GM19467 (cell line): ENCODE measurements around the gene BAG1.
A peak's percentile ranks its signal among the peaks of the same experiment; 100 is the strongest.

Experiments used
- ATAC-seq: cut with Tn5 transposase; IDR thresholded peaks from one replicate; pipeline ENCODE4 v1.9.1; 2021; ENCODE audit warnings: mild to moderate bottlenecking, moderate library complexity; ENCODE audit not compliant: unreplicated experiment

The BAG1 gene

DNA sequence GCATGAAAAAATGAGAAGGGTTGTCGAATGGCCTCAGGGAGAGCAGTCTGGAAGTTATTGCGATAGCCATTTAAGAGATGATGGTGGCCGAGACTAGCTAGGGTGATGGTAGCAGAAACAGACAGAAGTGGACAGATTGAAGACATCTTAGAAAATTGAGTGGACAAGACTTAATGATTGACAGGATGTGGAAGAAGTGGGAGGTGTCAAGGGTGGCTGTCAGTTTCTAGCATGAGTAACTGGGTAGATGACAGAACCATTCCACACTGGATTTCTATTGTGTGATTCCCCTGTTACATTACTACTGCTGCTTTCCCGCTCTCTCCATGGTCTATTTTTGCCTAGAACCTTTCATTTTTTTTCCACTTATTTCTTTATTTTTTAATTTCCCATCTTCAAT lies 13.0 kb upstream of the BAG1 start:
- no peak for ATAC-seq

DNA sequence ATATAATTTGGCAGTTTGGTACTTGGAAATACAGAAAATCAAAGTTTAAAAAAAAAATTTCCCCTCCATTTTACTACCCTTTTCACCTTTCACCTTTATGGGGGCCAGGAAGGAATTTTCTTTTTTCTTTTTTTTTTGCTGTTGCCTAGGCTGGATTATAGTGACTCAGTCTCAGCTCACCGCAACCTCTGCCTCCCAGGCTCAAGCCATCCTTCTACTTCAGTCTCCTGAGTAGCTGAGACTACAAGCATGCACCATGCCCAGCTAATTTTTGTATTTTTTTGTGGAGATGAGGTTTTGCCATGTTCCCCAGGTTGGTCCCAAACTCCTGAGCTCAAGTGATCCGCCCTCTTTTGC lies 9.4 kb upstream of the BAG1 start:
- no peak for ATAC-seq

DNA sequence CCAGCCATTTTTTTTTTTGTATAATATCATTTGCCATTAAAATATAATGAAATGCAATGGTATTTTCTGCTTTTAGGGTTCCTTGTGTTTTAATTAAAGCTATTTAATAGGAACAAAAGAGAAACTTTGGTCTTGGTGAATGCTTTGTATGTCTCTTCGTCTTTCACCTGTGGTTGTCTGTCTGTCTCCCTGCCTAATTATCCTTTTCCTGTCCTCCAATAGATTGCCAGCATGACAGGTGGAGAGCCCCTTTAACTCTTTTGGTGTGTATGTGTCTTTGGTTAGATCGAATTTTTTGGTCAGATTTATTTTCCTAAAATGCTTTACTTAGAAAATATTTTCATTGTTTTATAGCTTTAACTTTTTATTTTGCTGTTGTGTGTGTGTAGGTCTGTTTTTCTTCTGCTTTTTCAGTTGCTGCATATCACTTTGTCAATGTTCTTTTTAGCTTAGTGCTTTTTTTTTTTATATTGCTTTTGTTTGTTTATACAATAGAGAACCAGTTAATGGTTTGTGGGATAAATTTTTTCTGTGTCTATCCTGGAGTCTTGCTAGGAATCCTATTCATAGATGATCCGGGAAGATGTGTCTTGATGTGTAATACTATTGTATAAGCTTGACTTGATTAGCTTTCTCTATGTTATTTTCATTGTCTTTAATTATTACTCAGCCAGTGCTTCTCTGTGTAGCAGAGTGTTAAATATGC lies 8.9 kb upstream of the BAG1 start:
- ATAC-seq, result no peak

DNA sequence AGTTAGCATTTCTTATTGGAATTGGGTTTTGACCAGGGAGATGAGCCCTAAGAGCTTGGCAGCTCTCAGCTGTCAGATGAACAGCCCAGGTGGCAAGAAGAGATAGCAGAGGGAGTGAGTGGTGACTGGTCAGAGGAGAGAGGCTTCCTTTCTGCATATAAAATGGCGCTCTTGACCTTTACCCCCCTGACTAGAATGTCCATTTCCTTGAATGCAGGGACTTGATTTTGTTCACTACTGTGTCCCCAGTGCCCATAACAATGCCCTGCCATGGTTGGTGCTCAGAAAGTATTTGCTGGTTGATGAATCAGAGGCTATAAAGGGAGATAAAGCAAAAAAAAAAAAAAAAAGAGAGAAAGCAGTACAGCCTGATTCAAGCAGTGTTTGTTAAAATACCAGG lies 7.6 kb upstream of the BAG1 start:
- ATAC-seq, result no peak

DNA sequence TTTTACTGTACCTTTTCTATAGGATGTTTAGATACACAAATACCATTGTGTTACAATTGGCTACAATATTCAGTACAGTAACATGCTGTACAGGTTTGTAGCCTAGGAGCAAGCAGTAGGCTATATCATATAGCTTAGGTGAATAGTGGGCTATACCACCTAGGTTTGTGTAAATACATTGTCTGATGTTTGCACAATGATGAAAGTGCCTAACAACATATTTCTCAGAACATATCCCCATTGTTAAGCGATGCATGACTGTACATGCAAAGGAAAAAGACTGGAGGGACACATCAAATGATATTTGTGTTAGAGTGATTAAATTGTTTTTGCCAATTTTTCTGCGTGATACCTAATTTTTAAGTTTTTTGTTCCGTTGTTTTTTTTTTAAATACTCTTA lies 5.6 kb upstream of the BAG1 start:
- ATAC-seq, result no peak

DNA sequence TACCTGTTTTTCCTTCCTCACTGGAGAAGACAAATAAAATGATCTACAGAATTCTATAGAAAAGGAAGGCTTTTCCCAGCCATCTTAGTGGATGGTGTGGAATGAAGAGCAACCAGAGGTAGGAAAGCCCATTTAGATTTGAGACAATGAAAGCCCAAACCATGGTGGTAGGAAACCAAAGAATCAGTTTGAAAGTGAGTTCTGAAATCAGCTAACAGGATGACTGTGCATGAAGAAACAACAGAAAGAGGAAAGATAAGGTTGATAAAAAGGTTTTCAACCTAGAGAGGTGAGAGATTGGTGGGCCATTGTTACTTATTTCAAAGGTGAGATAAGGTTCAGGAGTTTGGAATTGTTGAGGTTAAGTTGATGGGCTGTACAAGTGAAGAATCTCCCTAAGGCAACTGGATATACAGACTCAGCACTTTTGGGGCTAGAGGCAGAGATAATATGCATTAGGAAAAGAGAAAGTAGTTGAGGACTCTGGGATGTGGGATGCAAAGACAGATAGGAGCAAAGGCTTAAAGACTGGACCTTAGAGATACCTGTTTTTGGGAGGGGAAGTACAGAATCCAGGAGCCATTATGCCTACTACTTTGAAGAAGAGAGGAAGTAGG lies 2.8 kb upstream of the BAG1 start:
- no peak for ATAC-seq

DNA sequence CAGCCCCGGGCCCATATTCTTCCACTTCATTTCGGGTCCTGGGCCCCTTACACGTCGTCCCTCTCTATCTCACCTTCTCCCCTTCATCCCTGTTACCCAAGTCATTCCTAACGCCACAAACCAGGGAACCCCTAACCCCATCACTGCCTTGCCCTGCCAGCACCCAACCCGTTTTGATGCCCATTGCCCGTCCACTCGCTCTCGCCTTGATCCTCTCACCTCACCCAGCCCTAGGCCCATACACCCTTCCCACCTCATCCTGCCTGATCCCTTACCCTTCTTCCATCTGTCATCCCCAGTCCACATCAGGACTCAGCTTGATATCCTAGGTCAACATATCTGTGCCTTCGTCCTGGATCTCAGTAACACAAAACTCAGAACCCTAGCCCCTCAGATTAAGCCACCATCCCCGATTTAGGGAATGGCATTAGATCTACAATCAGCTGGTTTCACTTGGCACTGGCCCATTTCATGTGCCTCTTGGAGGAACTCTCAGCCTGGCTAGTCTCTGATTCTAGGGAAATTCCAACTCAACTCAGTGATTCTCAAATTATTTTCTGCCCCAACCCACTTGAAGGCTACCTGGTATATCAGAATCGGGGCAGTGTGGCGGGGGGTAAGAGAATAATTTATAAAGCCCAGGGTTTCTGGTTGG lies 830 bp upstream of the BAG1 start:
- ATAC-seq, result no peak

DNA sequence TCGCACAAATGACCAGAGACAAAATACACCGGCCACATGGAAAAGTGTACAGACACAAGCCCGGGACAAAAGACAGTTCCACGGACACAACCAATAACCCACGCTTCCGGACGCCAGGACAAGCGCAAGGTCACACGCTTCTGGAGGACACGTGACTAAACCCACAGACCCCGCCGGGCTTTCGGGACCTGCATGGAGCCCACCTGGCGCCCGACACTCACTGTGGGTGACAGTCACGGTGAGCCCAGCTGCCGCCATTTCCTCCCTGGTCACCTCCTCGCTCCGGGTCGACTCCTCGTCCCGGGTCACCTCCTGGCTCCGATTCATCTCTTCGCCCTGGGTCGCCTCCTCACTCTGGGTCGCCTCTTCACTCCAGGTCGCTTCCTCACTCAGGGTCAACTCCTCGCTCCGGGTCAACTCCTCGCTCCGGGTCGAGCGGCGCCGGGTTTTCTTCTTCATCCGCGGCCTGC lies 470 bp downstream of the BAG1 start:
- peak; percentile 26 for ATAC-seq

DNA sequence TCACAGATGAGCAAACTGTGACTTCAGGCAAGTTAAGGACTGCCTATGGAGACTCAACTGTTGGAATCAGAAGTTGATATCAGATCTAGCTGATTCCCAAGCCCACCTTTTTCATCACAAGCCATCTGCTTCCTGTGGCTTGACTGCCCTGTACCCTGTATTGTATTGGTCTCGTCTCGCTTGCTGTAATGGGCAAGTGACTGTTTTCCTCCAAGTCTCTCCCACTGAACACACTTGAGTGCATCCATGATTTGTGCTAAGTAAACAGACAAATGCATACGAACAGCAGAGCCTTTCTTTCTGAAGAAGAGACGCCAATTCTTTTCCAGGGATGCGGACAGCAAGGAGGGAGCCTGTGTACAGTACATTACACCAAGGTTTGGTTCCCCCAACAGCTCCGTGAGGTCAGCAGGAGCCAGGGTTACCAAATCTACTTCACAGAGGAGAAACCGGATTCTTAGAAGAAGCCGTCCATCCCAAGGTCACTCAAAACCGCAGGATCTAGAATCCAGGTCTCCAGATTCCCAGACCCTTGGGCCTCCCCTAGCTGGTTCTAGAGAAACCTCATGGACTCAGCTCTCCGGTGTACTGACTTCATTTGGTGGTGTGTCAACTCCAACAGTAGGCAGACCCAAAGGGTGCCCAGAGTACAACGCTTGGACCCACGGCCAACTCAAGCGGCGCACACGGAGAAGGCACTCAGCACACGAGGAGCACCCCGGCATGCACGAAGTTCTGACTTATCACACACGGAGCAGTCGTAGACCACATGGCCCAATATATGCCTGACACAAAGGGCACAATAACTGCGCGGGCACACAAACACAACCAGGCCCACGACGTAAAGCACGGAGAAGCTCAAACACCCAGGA lies 1.1 kb downstream of the BAG1 start:
- ATAC-seq, result no peak

DNA sequence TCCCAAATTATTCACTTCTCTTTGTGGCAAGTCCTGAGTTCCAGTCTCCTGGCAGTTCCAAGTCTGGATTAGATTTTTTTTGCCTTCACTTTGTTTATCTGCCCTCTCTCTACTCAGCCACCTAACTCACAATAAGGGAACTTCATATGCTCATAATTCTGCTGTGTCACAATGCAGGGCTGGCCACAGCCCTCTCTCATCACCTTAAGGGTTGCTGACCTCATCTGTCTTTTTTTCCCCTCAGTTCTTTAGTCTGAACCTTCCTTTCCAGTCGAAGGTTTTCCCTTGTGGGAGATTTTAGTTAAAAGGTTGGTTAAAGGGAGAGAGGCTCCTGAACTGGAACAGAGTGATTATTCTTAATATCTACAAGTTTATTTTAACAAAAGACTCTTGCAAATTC lies 4.1 kb downstream of the BAG1 start:
- ATAC-seq, result no peak

DNA sequence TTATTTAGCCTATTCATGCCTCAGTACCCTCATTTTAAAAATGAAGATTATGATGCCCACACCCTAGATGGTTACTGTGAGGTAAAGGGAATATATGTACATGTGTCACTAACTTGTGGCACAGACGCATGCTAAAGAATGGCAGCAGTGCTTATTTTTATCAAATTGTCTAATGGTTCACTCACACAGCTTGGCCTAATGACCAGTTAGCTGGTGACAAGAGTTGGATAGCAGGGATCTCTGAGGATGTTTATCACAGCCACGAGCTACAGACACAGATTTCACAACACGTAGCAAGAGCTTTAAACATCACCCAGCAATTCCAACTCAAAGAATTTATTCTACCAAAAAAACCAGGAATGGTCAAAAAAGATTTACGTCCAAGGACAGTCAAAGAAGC lies 7.2 kb downstream of the BAG1 start:
- ATAC-seq, result no peak

DNA sequence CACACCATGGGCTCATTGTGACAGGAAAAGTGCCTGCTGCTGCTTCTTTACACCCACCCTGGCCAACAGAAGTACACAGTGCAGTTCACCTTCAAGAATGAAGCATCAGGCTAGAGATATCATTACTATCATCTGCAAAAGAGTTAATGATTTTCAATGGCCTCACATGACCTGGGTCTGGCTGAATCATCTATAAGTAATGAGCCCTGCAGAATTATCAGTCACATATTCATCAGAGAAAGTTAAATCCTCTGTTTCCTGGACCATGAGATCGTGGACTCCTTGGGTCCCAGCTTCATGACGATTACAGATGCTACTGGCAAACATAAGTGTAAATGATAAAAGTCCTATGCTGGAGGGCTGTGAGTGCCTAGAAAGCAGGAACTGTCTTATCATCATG lies 8.3 kb downstream of the BAG1 start:
- no peak for ATAC-seq

DNA sequence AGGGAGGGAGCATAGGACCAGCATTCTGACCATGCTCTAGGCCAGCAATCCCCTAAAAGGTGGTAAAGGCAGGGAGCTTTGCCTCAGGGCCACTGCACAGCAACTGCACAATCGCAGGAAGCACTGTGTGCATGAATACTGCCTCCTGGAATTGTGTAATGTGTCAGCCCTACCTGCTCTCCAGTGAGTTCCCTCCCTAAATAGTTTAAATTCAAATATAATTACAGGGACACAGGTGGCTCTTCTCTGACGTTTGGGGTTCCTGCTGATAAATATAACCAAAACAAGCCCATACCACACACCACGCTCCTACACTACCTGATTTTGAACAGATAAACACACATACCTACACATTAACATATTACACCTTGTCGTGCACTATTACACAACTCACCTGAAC lies 9.0 kb downstream of the BAG1 start:
- no peak for ATAC-seq

DNA sequence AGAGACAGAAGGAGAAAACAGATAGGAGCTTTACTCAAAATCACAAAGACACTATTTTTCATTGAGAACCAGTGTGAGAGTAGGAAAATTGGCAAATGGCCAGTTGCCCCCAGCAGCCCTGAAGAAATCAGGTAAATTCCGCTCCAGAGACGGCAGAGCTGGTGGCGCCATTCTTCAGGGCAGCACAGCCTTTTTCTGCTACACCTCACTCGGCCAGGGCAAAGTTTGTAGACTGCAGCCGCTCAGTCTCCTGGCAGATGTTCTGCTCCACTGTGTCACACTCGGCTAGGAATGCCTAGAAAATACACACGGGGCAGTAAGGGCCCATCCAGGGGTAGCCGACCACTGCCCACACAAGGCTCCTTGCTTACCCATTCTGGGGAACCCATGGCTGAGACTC lies 9.5 kb downstream of the BAG1 start:
- ATAC-seq, result no peak

DNA sequence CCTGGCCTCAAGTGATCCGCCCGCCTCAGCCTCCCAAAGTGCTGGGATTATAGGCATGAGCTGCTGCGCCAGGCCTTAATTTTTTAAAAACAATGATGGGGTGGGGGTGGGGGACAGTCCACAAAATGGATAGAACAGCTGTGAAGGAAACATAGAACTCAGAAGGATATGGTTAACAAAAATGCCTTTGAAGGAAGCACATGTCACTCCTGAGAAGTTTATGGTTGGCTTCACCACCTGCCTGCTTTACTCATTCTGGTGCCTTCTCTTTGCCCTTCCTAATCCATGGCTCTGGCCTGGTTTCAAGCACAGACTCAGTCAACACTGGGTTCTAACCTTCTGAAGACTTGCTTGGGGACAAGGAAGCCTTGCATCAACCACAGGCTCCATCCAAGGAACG lies 10.3 kb downstream of the BAG1 start:
- no peak for ATAC-seq

DNA sequence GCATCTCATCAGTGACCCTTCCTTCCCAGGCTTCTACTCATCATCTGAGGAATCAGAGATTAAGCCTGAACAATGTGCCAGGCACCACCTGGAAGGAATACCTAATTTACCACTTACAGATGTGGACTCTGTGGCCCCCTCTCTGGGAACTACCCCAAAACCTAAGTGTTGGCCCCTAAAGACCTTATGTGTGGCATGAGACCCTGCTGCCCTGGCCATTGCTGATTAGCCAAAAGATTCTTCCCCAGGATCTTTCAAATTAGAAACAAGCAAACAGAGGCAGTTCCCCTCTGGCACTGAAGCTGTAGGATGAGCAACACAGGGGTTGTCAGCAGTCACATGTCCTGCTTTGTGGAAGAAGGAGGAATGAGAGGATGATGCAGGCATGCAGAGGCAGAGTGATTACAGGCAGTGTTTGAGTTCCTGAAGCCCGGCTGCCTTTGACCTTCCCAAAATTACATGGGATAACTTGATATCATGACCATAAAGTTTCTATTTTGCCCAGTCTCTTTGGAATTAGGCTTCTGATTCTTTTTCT lies 14.0 kb downstream of the BAG1 start:
- no peak for ATAC-seq

DNA sequence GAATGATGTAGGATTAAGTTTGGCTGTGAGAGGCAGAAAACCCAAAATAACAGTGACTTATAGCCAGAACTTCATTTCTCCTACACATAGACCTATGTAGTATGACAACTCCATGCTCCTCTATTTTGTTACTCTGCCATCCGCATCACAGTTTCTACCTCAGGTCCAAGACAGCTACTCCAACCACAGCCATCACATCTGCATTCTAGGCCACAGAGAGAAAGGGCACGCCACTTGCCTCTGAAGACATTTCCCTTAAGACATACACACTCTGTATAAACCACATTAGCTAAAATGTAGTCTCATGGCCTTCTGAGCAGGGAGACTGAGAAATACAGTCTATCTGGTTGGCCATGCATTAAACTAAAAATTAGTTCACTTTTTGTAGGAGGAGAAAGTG lies 14.5 kb downstream of the BAG1 start:
- ATAC-seq, result no peak

DNA sequence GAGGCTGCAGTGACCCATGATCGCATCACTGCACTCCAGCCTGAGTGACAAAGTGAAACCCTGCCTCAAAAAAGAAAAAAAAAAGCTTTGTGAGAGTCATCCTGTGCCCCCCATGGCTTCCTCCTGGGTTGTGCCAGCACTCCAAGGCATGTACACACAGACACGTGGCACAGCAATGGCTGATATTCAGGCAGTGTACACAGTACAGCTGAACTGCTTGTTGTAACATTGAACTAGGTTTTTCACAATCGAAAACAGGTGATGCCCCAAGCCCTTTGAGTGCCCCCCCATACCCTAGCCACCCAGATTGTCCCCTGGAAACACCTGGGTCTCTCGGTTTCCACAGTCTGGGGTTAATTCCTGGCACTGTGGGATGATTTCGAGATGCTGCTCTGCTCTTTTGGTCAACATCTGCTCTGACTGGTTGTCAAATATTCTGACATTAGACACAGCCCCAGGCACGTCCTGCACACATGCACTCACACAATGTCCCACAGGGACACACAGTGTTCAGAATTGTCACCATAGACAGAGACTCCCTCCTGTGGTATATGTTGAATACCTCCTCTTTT lies 15.3 kb downstream of the BAG1 start:
- peak; percentile 49 for ATAC-seq

DNA sequence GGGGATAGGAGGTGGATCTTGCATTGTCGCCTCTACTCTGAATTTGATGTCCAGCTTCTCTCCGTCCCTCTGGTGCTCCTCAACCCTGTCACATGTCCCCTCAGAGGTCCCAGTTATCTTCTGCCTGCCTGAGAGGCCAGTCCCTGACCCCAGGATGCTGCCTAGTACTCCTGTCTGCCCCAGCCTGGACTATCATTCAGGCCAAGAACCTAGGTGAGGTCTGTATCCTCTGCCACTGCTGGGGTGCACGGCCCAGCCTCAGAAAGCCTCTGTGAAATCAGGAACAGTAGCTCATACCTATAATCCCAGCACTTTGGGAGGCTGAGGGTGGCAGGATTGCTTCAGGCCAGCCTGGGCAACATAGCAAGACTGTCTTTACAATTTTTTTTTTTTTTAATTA lies 15.9 kb downstream of the BAG1 start:
- no peak for ATAC-seq

DNA sequence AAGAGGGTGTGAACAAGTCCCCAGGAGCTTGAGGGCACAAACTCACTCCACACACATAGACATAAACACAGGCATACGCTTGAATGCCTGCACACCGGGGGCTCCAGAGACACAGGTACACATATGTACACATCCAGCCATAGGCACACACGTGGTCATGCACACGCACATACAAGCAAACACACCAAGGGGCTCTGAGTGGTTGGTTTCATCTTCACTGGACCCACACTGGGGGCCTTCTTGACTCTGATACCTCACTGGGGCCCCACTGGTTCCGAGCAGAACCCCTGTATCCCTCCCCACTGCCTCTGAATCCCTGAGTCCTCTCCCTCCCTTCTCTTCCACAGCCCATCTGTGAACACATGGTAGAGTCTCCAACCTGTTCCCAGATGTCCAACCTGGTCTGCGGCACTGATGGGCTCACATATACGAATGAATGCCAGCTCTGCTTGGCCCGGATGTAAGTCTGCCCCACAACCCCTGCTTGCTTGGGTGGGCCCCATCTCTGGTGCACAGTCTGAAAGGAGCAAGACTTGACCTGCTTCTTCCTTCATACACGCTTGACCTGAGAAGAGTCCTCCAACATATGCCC lies 18.1 kb downstream of the BAG1 start:
- no peak for ATAC-seq

DNA sequence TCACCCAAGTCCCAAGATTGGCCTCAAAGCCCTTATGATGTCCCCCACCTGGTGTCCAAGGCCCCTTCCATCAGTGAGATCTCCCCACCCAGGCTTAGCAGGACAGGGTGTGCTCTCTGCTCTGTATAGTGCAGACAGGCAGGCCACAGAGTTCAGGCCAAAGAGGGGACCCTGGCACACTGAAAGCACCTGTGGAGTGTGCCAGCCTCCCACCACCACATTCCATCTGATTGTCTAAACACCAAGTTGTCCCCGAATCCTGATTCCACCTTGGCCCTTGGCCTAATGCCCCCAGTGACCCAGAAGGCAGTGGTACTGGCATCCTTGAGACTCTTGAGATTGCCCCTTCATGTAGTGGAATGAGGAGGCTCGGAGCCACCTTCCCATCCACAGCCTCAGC lies 19.2 kb downstream of the BAG1 start:
- ATAC-seq, result no peak
